Stimulated activated CD8-positive, alpha-beta memory T cell treated with anti-CD3 and anti-CD28 coated beads, Interleukin-15, amount 100 ng/mL, for 48 hours (primary cell): Measurements from ENCODE around the gene PYGL.
"Not testable (repeated sequence)": the region's sequence is repeated elsewhere in the genome, so short reads cannot be mapped to it uniquely, and the experiment has no call there.

Experiments used
- DNase-seq, 2 donors: peaks; one replicate each; pipeline ENCODE4 v3.0.0-alpha.2; 2020; ENCODE audit warnings: low read depth in 2 of 2

PYGL gene

GRCh38 chr14:50926851-50927386 is 17.4 kb downstream of the PYGL start:
- DNase-seq, result no peak

- no peak for DNase-seq
Measured at GRCh38 chr14:50924843-50925242, 19.4 kb downstream of the PYGL start.

DNA sequence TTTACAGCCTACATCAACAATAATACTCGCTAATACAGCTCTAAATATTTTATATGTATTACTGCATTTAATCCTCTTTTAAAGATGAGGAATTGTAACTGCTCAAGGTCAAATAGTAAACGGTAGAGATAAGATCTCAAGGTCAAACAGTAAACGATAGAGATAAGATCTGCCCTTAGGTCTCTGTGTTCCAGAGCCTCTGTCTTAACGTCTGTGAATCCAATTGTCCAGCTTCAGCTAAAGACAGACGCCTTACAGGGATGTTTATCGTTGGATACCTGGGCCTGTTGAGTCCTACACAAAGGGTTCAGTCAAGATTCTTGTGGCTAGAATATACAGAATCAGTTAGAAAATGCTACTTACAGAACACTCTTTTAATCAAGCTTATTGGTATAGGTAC is 20.0 kb downstream of the PYGL start:
- no peak for DNase-seq

DNA sequence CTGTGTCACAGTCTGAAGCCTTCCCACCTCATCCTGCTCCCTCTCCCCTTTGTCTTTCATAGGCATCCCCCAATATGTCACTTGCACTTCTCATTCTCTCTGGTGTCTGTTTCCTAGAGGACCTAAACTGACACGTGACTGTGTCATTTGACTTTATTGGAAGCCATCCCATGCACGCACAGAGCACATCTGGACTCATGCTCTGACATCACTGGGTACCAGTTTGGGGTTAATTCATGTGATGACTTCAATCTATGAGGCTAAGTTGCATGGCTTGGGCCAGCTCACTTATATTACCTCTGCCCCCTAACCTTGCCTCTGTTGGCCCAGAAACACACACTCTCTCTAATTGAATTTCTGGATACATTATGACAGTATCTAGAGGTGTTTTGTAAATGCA is 21.5 kb downstream of the PYGL start:
- DNase-seq, result no peak

DNA sequence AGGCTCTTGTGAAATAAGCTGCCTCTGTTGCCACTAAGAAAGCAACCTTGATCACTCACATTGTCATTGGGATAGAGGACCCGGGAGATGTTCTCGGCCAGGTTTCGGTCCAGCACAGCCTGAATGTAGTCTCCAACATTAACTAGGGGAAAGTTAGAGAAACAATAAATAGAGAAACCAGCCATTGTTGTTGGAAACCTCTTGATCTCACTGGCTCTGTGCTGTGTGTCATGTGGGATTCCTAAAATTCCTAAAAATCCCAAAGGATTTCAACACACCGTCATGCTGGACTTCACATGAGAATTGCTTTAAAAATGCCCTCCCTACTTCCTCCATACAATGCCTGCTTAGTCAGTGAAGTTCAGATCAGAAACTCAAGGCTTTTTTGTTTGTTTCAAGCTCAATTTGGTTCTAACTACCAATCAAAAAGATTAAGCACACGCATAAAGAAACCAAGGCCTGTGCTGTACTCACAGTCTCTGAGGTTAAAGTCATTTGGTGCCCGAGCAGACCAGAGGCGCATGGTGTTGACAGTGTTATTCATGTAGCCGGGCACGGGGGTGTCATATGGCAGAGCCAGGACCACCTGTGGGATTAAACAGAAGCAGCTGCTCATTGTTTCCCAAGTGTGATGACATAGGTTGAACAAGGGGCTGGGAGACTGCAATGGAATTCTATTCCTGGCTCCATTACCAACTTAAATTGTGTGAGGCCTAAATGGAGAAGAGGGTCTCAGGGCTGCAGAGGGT is 23.6 kb downstream of the PYGL start:
- no peak for DNase-seq

DNA sequence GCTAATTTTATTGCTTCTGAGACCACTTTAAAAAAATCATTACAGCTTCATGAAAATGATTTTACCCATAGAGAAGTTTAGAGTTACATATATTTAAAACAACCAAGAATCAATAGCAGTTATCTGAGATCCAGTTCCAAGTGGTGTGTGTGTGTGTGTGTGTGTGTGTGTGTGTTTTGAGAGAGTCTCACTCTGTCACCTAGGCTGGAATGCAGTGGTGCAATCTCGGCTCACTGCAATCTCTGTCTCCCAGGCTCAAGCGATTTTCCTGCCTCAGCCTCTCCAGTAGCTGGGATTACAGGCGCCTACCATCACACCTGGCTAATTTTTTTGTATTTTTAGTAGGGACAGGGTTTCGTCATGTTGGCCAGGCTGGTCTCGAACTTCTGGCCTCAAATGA is 24.8 kb downstream of the PYGL start:
- not testable (repeated sequence) for DNase-seq

DNA sequence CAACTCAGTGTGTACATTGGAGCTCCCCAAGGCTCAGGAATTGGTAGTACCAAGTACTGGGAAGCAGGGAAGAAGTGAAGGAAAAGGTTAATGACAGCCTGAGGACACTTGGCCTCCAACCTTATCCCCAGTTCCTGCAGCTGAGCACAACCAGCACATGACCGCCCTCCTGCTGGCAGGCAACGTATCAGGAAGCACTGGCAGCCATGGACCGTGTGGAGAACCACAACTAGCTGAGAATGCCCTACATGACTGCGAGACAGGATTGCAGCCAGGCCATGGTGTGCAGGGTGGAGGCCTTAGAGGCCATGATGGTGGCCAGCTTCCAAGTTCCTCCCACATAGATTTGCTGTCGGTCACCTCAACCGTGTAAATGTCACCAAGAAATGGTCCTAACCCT is 26.8 kb downstream of the PYGL start:
- DNase-seq, result no peak

DNA sequence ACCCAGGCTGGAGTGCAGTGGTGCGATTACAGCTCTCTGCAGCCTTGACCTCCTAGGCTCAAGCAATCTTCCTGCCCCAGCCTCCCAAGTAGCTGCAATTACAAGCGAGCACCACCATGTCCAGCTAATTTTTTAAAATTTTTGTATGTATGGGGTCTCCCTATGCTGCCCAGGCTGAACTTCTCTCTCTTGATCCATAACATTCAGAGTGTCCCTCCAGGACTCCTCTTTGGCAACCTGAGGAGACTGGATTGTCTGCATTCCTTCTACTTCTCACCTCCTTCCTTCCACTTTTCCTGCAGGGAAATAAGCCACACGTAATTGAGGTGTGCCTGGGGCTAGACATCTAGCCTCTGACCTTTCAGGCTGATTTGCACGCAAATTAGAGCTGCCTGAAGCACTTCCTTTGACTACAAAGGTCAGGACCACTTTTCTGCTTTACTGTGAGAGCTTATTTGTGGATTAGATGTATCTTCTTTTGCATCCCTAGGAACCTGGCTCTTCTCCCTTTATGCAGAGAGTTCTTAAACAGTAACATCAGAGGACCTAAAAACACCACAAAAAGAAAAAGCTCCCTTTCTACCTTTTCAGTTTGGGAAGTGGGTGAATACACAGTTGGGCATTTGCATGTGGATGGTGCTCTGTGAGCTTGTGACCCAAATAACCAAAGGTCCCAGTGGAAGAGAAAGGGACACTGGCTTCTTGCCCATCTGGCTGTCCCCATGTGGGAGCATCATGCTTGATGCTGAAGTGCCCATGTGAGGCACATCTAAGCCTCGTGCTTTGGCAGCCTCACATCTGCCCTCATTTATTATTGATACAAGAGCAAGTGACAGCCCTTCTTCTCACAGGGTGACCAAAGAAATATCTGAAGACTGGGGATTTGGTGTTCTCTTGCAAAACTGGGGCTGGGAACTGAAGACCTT is 33.5 kb downstream of the PYGL start:
- DNase-seq, result no peak

DNA sequence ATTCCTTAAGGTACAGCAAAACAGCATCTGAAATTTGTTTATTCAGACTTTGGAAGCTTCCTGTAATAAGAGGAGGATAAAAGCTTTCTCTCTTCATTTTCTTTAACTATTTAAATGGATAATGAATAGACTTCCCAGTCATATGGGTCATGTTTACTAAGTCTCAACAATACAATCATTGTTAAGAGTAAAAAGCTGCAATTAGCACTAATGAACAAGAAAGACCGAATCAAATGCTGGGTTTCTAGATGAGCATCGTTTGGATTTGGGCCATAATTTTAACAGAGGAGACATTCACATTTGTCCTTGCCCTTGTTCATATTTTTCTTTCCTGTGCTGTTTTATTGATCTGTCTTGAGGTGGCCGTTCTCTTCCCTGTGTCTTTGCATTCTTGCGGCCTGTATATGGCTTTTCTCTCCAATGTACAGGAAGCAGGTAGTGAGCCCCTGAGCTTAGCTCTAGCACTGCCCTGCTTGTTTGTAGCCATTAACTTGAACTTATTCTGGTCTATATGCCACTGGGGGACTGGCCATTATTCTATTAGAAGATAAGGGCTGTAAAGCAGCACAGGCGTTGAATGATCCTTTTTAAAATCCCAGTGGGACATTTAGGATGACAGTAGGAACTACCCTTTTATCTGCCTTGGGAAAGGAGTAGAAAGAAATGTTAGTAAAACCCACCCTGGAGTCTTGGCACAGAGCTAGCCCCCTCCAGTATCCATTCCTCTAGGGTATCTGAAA is 37.8 kb downstream of the PYGL start:
- DNase-seq, result no peak

DNA sequence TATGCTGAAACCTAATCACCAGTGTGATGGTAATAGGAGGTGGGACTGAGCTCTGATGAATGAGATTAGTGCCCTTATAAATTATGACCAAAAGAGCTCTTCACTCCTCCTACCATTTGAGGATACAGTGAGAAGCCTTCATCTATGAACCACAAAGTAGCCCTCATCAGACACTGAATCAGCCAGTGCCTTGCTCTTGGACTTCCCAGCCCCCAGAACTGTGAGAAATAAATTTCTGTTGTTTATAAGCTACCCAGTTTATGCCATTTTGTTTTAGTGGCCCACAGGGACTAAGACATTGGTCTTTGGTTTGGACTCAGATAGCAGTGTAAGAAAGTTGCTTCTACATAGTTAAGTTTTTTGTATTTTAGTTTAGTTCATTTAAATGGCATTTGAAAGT is 39.6 kb downstream of the PYGL start:
- no peak for DNase-seq

GRCh38 chr14:50901361-50901760 is 42.9 kb downstream of the PYGL start:
- DNase-seq, result no peak

- no peak for DNase-seq
Measured at GRCh38 chr14:50897658-50898175, 46.6 kb downstream of the PYGL start.

DNA sequence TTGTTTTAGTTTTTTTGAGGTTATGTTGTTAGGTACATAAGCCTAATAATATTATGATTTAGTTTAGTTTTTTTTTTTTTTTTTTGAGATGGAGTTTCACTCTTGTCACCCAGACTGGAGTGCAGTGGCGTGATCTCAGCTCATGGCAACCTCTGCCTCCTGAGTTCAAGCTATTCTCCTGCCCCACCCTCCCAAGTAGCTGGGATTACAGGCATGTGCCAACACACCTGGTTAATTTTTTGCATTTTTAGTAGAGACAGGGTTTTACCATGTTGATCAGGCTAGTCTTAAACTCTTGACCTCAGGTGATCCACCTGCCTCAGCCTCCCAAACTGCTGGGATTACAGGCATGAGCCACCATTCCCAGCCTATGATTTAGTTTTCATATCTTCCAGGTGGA is 47.3 kb downstream of the PYGL start:
- DNase-seq, result not testable (repeated sequence)

DNA sequence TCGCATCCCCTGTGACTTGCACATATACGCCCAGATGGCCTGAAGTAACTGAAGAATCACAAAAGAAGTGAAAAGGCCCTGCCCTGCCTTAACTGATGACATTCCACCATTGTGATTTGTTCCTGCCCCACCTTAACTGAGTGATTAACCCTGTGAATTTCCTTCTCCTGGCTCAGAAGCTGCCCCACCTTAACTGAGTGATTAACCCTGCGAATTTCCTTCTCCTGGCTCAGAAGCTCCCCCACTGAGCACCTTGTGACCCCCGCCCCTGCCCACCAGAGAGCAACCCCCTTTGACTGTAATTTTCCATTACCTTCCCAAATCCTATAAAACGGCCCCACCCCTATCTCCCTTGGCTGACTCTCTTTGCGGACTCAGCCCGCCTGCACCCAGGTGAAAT is 47.9 kb downstream of the PYGL start:
- not testable (repeated sequence) for DNase-seq

DNA sequence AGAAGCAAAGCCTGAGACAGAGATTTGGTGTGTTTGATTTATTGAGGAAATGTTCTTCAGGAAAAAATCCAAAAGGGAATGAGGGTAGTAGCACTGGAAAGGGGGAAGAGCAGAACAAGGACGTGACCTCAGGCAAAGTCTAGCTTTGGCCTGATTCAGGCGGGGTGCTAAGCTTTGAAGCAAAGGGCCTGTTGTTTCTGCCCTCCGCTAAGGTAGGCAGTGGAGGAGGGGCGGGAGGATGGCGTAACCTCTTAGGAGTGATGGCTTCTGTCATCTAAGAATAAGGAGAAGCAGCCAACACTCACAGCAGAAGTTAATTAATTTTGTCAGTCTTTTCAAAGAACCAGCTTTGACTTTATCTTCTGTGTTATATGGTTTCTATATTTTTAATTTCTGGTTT is 52.0 kb downstream of the PYGL start:
- DNase-seq, result no peak

GRCh38 chr14:50887476-50887875 is 56.8 kb downstream of the PYGL start:
- no peak for DNase-seq

GRCh38 chr14:50883827-50884197 is 60.5 kb downstream of the PYGL start:
- DNase-seq, result no peak

- DNase-seq, result no peak
Measured at GRCh38 chr14:50882932-50883826, 61.1 kb downstream of the PYGL start.

- peak; percentile 65 to 69 for DNase-seq
Measured at GRCh38 chr14:50875359-50876070, 68.8 kb downstream of the PYGL start.

DNA sequence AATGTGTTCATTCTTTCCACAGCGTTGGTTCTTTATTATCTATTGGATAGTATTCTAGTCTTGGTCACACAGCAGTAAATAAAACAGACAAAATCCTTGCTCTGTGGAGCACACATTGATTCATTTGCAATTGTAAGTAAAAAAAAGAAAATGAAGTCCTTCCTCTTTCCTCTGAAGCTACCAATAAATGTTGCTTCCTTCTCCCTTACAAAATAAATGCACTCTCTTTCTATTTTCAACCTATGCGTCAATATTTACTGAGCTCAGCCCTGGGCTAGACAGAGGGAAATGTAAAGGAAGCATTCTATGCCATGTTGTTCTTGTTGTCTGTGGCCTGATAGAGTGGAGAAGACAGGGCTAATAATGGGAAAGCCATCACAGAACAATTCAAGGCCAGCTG is 69.5 kb downstream of the PYGL start:
- DNase-seq, result no peak
